Measurements from ENCODE around the gene ORMDL2.

The ORMDL2 gene

GRCh38 chr12:55845785-55846496 is 28.1 kb downstream of the ORMDL2 start:
- TF ChIP-seq, protein P1, sequence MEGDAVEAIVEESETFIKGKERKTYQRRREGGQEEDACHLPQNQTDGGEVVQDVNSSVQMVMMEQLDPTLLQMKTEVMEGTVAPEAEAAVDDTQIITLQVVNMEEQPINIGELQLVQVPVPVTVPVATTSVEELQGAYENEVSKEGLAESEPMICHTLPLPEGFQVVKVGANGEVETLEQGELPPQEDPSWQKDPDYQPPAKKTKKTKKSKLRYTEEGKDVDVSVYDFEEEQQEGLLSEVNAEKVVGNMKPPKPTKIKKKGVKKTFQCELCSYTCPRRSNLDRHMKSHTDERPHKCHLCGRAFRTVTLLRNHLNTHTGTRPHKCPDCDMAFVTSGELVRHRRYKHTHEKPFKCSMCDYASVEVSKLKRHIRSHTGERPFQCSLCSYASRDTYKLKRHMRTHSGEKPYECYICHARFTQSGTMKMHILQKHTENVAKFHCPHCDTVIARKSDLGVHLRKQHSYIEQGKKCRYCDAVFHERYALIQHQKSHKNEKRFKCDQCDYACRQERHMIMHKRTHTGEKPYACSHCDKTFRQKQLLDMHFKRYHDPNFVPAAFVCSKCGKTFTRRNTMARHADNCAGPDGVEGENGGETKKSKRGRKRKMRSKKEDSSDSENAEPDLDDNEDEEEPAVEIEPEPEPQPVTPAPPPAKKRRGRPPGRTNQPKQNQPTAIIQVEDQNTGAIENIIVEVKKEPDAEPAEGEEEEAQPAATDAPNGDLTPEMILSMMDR (conservative IDR thresholded peaks at IDR 0.05): no peak
- H3K27ac ChIP-seq: no peak overlapping the region

DNA sequence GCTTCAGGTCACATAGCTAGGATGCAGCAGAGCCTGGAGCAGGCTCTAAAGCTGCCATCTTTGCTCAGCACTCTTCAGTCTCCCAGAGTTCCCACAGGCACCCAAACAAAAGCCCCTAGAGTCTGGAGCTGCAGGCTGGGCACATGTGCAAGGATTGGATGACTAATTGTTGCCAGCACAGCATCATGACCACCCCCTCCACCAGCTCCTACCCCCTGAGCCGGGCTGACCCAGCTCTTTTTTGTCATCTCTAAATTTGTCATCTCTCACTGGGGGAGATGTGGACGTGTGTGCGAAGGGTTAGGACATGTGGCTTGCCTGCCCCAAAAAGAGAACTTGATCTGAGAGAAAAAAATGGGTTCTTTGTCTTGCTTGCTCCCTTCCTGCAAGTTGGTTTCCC is 29.2 kb downstream of the ORMDL2 start:
- H3K27ac ChIP-seq: no peak overlapping the region

GRCh38 chr12:55847603-55848291 is 29.9 kb downstream of the ORMDL2 start:
- TF ChIP-seq, protein P1 (conservative IDR thresholded peaks at IDR 0.05): no peak
- H3K27ac ChIP-seq: no peak overlapping the region

More for the DNA sequence above, 29.2 kb downstream of the ORMDL2 start:
- TF ChIP-seq, protein P1 (conservative IDR thresholded peaks at IDR 0.05): no peak

GRCh38 chr12:55849616-55850343 is 31.9 kb downstream of the ORMDL2 start:
- TF ChIP-seq, protein P1 (conservative IDR thresholded peaks at IDR 0.05): no peak
- H3K27ac ChIP-seq: no peak overlapping the region

DNA sequence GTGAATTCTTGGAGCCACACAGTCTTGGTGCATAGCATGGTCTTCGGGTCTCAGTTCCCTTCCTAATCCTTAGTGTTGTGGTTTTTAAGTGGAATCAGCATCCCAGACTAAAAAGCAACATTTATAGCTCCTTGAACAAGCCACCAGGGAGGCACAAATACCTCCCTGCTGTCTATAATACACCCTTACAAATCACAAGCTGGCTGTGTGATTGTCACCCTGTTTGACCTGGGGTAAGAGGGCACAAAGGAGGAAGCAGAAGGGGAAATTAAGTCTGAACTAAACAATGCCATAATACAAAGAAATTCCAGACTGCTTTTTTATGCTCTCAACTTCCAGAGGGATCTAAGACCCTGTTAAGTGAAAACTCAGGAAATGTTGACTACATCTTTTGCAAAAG is 32.6 kb downstream of the ORMDL2 start:
- no peak overlapping the region for H3K27ac ChIP-seq
- TF ChIP-seq, protein P1 (conservative IDR thresholded peaks at IDR 0.05): no peak

DNA sequence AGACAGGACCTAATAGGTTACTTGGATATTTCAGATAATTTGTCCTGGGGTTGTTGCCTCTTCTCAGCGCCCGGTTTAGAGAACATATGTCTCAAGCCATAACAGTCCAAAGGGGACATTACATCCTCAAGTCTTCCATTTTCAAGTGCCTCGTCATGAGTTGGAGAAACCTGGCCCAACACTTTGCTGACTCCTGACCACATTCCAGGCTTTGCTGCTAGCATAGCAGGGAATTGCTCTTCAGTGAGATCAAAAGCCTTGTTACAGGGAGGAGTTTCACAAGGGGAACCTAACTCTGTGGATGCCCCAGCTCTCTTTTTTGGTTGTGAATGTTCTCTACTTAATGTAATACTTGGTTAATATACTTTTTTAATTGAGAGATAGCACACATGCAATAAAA is 33.1 kb downstream of the ORMDL2 start:
- H3K27ac ChIP-seq: no peak overlapping the region
- TF ChIP-seq, protein P1 (conservative IDR thresholded peaks at IDR 0.05): no peak

GRCh38 chr12:55852740-55853139 is 34.9 kb downstream of the ORMDL2 start:
- TF ChIP-seq, protein P1 (conservative IDR thresholded peaks at IDR 0.05): no peak

More at GRCh38 chr12:55852740-55853139, 34.9 kb downstream of the ORMDL2 start:
- H3K27ac ChIP-seq: no peak overlapping the region

Data from VCaP (cell line).